SK-N-SH (cell line): ENCODE data around the gene CEP63.

ENCODE experiments used
- EP300 ChIP-seq, 2 experiments: IDR thresholded peaks; 2 replicates each; pipeline versions ENCODE4 v1.4.0 to v1.6.1; 2012; ENCODE audit warnings: borderline replicate concordance in 1 of 2, low read depth in 1 of 2, low read length in 1 of 2
- MXI1 ChIP-seq: IDR thresholded peaks from 2 replicates; pipeline ENCODE4 v1.6.1; 2012; ENCODE audit warnings: mild to moderate bottlenecking, low read depth, low read length, improper control_type of control experiment
- TAF1 ChIP-seq: IDR thresholded peaks from 2 replicates; pipeline ENCODE4 v1.6.1; 2012; ENCODE audit warnings: low read depth, mild to moderate bottlenecking, low read length, moderate library complexity, borderline replicate concordance
- TF ChIP-seq, protein P1 (sequence below): fragments of 200-600 bp; sonication (generic); IDR thresholded peaks from 2 replicates; pipeline ENCODE4 v1.6.1; 2017; ENCODE audit warnings: antibody characterized with exemption, mild to moderate bottlenecking, moderate library complexity

DNA sequence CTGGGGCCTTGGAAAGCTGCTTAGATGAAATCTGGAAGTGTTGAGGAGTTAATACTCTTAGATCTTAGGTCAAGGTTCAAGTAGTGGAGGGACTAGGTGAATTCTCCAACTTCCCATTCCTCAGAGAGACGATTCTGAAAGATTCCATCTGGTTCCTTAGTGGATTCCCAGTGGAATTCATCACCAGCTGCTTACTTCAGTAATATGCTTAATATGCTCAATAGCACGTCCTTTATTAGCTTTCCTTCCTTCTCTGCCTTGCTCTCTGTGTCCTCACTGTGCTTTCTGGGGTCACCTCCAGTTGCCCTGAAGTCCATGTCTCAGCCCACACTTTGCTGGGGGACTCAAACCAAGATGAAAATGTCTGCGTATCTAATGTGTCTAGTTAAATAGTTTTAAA is 31.0 kb downstream of the CEP63 start:
- TF ChIP-seq, protein P1, sequence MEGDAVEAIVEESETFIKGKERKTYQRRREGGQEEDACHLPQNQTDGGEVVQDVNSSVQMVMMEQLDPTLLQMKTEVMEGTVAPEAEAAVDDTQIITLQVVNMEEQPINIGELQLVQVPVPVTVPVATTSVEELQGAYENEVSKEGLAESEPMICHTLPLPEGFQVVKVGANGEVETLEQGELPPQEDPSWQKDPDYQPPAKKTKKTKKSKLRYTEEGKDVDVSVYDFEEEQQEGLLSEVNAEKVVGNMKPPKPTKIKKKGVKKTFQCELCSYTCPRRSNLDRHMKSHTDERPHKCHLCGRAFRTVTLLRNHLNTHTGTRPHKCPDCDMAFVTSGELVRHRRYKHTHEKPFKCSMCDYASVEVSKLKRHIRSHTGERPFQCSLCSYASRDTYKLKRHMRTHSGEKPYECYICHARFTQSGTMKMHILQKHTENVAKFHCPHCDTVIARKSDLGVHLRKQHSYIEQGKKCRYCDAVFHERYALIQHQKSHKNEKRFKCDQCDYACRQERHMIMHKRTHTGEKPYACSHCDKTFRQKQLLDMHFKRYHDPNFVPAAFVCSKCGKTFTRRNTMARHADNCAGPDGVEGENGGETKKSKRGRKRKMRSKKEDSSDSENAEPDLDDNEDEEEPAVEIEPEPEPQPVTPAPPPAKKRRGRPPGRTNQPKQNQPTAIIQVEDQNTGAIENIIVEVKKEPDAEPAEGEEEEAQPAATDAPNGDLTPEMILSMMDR = no peak
- no peak for TF ChIP-seq TAF1
- no peak for TF ChIP-seq EP300 (IDR thresholded peaks at IDR 0.05; ENCODE audit: borderline replicate concordance in 1 of 2, low read depth in 1 of 2, low read length in 1 of 2)
- no peak for TF ChIP-seq MXI1
